Measurements from ENCODE around the gene NMD3. TPM values are rescaled to one million over a fixed set of nuclear protein-coding genes. Genes with fewer than 3 reads are reported as not detected.
A peak's percentile ranks its signal among the peaks of the same experiment; 100 is the strongest.

Gene NMD3
- total RNA-seq, 1 experiment from 2014 or later, result 55.6 TPM

- Histone ChIP-seq H3K23ac (ENCODE audit: insufficient read length, low read depth, low read length) (no peak overlapping the region), H3K79me1 (ENCODE audit: insufficient read depth, low read depth, low read length, poor library complexity, severe bottlenecking) (no peaks in the 10 kb centered on the region), H3K56ac (ENCODE audit: insufficient read length, low read depth, low read length) (no peak overlapping the region), H2BK5ac (ENCODE audit: insufficient read length, low read length) (no peak overlapping the region), H3K9me3 (ENCODE audit: control insufficient read depth, low read depth, low read length) (no peaks in the 10 kb centered on the region), H3K27me3 (ENCODE audit: insufficient read depth, low read length) (no peaks in the 10 kb centered on the region), H3K4me2 (ENCODE audit: insufficient read depth, insufficient read length, low read length) (no peak overlapping the region), H3T11ph (ENCODE audit: low read length) (no peak overlapping the region), H2AFZ (ENCODE audit: low read length) (no peak overlapping the region), H3K18ac (ENCODE audit: insufficient read length, low read depth, low read length) (no peak overlapping the region), H3K14ac (ENCODE audit: insufficient read depth, low read length) (no peak overlapping the region), H3K4me1 (ENCODE audit: insufficient read depth, low read length) (no peaks in the 10 kb centered on the region), H2AK5ac (ENCODE audit: insufficient read length, low read length) (no peak overlapping the region), H4K91ac (ENCODE audit: insufficient read length, low read depth, low read length) (no peak overlapping the region), H3K27ac (ENCODE audit: insufficient read length, low read depth, low read length) (no peak overlapping the region), H4K20me1 (ENCODE audit: control insufficient read depth, insufficient read depth, insufficient read length) (no peaks in the 10 kb centered on the region), H3K4ac (ENCODE audit: low read depth, low read length) (no peak overlapping the region), H2BK15ac (ENCODE audit: low read depth, low read length) (no peak overlapping the region), H3K9ac (ENCODE audit: extremely low read depth, insufficient read length, low read length) (no peak overlapping the region), H2BK12ac (ENCODE audit: insufficient read length, low read depth, low read length) (no peak overlapping the region), H3K23me2 (ENCODE audit: insufficient read length, low read depth, low read length, poor library complexity, severe bottlenecking) (no peaks in the 10 kb centered on the region), H3K79me2 (ENCODE audit: insufficient read depth, low read length) (no peaks in the 10 kb centered on the region), H2BK20ac (ENCODE audit: low read depth, low read length, poor library complexity, severe bottlenecking) (no peak overlapping the region), H2BK120ac (ENCODE audit: low read depth, low read length, poor library complexity, severe bottlenecking) (no peak overlapping the region), H4K8ac (replicated peaks; ENCODE audit: insufficient read length, low read depth, low read length) (no peak overlapping the region), H4K5ac (ENCODE audit: insufficient read length, low read depth, low read length) (no peak overlapping the region)
- peaks cover 0 to 3% of the 10 kb centered on the region in 2 experiments; a peak in 1 of 4 replicates for H3K4me1 Mint-ChIP-seq
- peak overlapping the region in 1 of 3 experiments; percentile 80; a peak in 1 of 7 replicates for H3K27ac Mint-ChIP-seq
- no CpG with 5 or more reads among the region's 5 CpGs for WGBS (ENCODE audit: extremely low coverage, insufficient read length, low lambda C conversion rate)
- TF ChIP-seq CTCF (conservative IDR thresholded peaks at IDR 0.05), result no peak
- H3K9me3 Mint-ChIP-seq, result peaks cover 16 to 18% of the 10 kb centered on the region in 2 experiments; a peak in 4 of 5 replicates
- H3K36me3 Mint-ChIP-seq (ENCODE audit: insufficient read depth in 1 of 3, low read depth in 3 of 3), result peaks cover 28 to 44% (median 31%) of the 10 kb centered on the region in 3 experiments
- H3K27me3 Mint-ChIP-seq (ENCODE audit: low read depth), result no peaks in the 10 kb centered on the region
- no peak overlapping the region for H3K4me3 Mint-ChIP-seq
- DNase-seq, result no peak
Observed at GRCh38 chr3:161265916-161266571, 44.9 kb downstream of the NMD3 start.
